HEK293 (cell line): ENCODE data around the gene CYLC1.

Experiments used
- BCL11A ChIP-seq: fragments of 450-650 bp; formaldehyde crosslinking; IDR thresholded peaks from 2 replicates; pipeline ENCODE4 v1.5.1; 2016; ENCODE audit warnings: low read depth, missing biosample characterization, missing genetic modification characterization
- CTCF ChIP-seq: fragments of 450-650 bp; formaldehyde crosslinking; IDR thresholded peaks from 2 replicates; pipeline ENCODE4 v1.5.1; 2016; ENCODE audit warnings: missing biosample characterization, missing genetic modification characterization
- HOXC10 ChIP-seq: sonication (generic); formaldehyde crosslinking; IDR thresholded peaks from 2 replicates; pipeline ENCODE4 v1.8.1; 2023; ENCODE audit warnings: mild to moderate bottlenecking, missing genetic modification reagents
- ZFP37 ChIP-seq: fragments of 450-650 bp; formaldehyde crosslinking; IDR thresholded peaks from 2 replicates; pipeline ENCODE4 v1.5.1; 2016; ENCODE audit warnings: missing biosample characterization, missing genetic modification characterization
- ZNF670 ChIP-seq: fragments of 450-650 bp; formaldehyde crosslinking; IDR thresholded peaks from 2 replicates; pipeline ENCODE4 v1.5.1; 2016; ENCODE audit warnings: missing biosample characterization, missing genetic modification characterization, low read depth

GRCh38 chrX:83847339-83847738 is 13.6 kb upstream of the CYLC1 start:
- no peak for TF ChIP-seq CTCF (tag by site-specific recombination)
- TF ChIP-seq HOXC10 (CRISPR knock-in tag), result no peak
- no peak for TF ChIP-seq ZFP37
- TF ChIP-seq BCL11A (tag by site-specific recombination), result no peak
- TF ChIP-seq ZNF670 (tag by site-specific recombination), result no peak
